Muscle of back (tissue), 11 donors: ENCODE measurements around the gene ELOVL1. TPM values are rescaled to one million over a fixed set of nuclear protein-coding genes. Genes with fewer than 3 reads are reported as not detected.
"Not testable (repeated sequence)": the region's sequence is repeated elsewhere in the genome, so short reads cannot be mapped to it uniquely, and the experiment has no call there.

ENCODE experiments used
- DNase-seq, 3 donors: peaks; one replicate each; pipeline versions ENCODE4 v3.0.0 to v3.0.0-alpha.2; 2013
- polyA plus RNA-seq, 10 donors: library from polyadenylated mRNA; unstranded; fragments of 120-200 nt; gene quantifications; one replicate each; pipeline ENCODE4 v1.2.1, GENCODE V29; 2013; ENCODE audit not compliant: insufficient read length in 10 of 10

The ELOVL1 gene
- polyA plus RNA-seq, 10 donors = 30.6 to 50.2 (median 36.4) TPM

DNA sequence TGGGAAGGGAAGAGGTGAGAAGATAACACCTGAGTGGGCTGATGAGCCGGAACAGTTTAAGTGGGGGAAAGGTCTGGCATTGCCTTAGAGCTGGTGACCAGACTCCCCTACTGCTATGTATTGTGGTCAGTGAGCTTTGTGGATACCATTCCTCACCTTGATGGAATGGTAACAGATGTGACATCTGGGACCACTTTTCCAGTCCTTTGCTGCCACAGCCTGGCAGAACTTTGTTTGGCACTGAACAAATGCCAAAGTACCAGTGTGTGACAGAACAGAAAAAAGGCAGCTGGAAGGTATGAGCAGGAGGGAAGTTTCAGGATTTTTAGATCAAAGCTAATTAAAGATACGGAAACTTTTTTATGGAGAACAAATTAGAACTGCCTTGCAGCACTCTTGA is 15.6 kb upstream of the ELOVL1 start:
- DNase-seq = no peak

GRCh38 chr1:43382027-43382779 is 14.4 kb upstream of the ELOVL1 start:
- DNase-seq = no peak

GRCh38 chr1:43381612-43382011 is 13.8 kb upstream of the ELOVL1 start:
- DNase-seq = no peak

DNA sequence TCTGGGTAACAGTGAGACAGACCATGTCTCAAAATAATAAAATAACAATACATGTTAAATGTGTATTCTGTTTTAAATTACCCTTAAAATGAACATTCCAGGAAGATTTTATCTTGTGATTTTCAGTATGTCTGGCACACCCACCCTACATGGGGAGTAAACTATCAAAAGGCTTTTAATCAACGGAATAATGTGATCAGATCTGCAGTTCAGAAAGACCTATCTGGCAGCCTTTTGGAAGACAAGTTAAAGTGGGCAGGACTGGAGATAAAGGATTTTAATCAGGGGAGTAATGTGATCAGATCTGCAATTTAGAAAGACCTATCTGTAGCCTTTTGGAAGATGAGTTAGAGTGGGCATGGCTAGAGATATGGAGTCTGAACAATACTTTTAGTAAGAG is 11.7 kb upstream of the ELOVL1 start:
- DNase-seq = no peak

- no peak for DNase-seq
These were observed 10.0 kb upstream of the ELOVL1 start for GRCh38 chr1:43377831-43378230.

GRCh38 chr1:43376723-43377235 is 9.0 kb upstream of the ELOVL1 start:
- DNase-seq = no peak

GRCh38 chr1:43373066-43373940 is 5.5 kb upstream of the ELOVL1 start:
- DNase-seq = peak in 1 of 3 donors; percentile 57

GRCh38 chr1:43372172-43372571 is 4.4 kb upstream of the ELOVL1 start:
- DNase-seq = no peak

DNA sequence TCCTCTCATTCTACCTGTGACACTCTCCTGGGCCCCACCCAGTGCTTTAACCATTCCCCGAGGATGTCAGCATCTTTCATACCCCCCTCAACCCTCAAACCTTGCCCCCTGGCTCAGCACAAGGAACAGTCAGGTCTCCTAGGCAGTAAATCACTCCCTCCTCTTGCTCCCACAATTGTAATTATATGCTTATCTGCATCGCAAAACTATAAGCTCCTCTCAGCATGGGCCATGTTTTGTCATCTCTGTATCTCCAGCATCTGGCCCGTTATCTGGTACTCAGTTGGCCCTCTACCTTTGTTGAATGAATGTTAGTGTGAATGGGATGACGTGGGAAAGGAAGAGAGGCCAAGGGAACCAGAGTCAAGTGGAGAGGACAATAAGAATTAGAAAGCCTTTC is 2.8 kb upstream of the ELOVL1 start:
- DNase-seq = no peak

DNA sequence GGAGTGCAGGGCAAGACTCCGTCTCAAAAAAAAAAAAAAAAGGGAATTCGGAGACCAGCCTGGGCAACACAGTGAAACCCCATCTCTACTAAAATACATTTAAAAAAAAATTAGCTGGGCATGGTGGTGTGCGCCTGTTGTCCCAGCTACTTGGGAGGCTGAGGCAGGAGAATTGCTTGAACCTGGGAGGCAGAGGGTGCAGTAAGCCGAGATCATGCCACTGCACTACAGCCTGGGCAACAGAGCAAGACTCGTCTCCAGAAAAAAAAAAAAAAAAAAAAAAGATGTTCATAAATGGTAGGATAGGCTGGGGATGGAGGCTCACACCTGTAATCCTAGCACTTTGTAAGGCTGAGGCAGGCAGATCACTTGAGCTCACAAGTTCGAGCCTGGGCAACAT is 2.0 kb upstream of the ELOVL1 start:
- not testable (repeated sequence) for DNase-seq

DNA sequence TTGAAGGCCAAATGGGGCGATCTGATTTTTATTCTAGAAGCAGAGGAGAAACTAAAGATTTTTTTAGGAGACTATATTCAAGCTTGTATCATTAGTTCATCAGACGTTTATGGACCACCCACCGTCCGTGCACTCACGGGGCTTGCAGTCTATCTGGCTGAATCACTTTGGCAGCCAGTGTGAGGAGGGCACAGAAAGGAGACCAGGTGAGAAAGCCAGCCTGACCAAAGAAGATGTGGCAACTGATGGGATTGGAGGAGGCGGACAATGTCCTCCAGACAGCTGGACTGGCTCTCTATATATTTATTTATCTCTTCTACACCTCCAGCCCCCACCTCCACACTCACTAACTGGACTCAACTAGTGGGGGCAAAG is 822 bp upstream of the ELOVL1 start:
- DNase-seq = no peak

- peak in 1 of 3 donors; percentile 55 for DNase-seq
These were observed 546 bp downstream of the ELOVL1 start for GRCh38 chr1:43367026-43367903.

- DNase-seq = no peak
These were observed 1.2 kb downstream of the ELOVL1 start for GRCh38 chr1:43366601-43367025.

GRCh38 chr1:43366179-43366578 is 1.6 kb downstream of the ELOVL1 start:
- no peak for DNase-seq

GRCh38 chr1:43365678-43366077 is 2.1 kb downstream of the ELOVL1 start:
- no peak for DNase-seq

DNA sequence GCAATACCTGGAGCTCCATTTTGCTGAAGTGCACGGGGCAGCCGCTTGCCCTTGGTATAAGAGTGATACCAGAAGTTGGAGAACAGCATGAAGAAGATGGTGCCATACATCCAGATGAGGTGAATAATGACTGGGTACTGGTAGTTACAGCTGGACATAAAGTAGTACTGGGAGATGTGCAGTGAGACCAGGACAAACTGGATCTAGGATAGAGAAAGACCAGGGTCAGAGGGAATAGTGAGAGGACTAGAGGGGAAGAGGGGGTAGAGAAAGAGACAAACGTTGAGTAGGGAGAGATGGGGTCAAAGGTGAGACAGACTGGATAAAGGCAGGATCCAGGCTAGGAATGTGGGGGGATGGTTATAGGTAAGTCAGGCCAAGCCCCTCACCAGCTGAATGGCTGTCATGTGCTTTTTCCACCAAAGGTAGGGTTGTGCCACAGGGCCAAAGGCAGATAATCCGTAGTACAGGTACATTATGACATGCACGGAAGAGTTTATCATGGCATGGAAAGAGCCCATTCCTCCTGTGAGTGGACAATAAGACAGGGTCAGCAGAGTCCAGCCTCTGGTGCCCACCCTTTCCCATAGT is 3.8 kb downstream of the ELOVL1 start:
- DNase-seq = no peak

DNA sequence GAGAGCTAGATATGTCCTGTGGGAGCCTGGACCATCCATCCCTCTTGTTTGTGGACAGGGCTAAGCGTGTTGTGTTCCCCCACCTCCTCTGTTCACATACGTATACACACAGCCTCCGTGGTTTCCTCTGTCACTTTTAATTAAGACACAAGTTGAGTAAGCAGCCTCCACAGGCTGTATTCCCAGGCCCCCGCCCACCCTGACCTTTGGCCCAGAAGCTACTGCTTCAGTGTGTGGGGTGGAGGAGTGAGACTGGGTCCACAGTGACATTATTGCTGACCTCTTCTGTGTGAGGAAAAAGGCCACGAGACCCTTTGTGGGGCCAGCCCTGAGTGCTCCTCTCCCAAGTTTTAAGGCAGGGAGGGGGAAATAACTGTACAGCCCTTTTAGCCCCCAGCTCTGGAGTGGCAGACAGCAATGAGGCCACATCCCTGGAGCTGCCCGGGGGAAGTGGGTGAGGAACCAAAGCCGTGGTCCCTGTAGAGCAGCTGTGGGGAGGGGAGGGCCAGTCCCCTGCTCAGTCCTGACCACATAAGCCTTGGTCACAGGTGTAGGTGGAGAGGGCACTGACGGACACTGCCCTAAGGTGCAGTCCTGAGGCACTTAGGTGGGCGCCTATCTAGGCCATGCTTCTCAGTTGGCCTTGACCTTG is 4.4 kb downstream of the ELOVL1 start:
- DNase-seq = no peak

DNA sequence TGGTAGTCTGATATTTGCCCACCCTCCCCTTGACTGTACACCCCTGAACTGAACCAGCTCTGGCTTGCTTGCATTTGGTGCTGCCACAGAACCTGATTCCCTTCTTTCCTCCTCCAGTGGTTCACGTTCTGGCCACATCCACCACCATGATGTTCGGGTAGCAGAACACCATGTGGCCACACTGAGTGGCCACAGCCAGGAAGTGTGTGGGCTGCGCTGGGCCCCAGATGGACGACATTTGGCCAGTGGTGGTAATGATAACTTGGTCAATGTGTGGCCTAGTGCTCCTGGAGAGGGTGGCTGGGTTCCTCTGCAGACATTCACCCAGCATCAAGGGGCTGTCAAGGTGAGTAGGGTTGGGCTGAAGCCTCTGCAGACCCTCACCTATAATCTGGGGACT is 7.2 kb downstream of the ELOVL1 start:
- DNase-seq = no peak

DNA sequence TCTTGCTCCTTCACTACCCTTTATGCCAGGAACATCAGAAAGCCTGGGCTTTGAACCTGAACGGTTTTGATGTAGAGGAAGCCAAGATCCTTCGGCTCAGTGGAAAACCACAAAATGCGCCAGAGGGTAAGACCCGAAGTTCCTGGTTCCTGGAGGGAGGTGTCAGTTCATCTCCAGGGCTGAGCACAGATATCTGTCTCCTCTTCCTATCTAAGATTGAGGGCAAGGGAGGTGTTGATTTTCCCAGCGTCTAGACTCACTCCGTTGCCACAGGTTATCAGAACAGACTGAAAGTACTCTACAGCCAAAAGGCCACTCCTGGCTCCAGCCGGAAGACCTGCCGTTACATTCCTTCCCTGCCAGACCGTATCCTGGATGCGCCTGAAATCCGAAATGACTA is 8.1 kb downstream of the ELOVL1 start:
- DNase-seq = no peak

GRCh38 chr1:43358746-43359693 is 8.8 kb downstream of the ELOVL1 start, which contains the start of gene CDC20:
CDC20 (plus strand) TSS chr1:43358981; CDS start chr1:43359216, 235 bp downstream.
- peak; percentile 97 to 98 (median 97) for DNase-seq
